Neural cell (in vitro differentiated cells): ENCODE results near the gene RASIP1. TPM values are rescaled to one million over a fixed set of nuclear protein-coding genes. Genes with fewer than 3 reads are reported as not detected.
A peak's percentile ranks its signal among the peaks of the same experiment; 100 is the strongest.

Source experiments
- H2AFZ ChIP-seq: fragments of 200-600, 300-800 bp; sonication (generic), shearing (Covaris generic); 2 replicates; pipeline ENCODE4 v1.6.0; 2014; ENCODE audit warnings: low read depth, mild to moderate bottlenecking, antibody characterized with exemption, low read length, moderate library complexity
- H3F3A ChIP-seq: fragments of 200-600 bp; shearing (Covaris generic); 2 replicates; pipeline ENCODE4 v1.6.1; 2016; ENCODE audit warnings: mild to moderate bottlenecking, moderate library complexity, mixed read lengths, antibody characterized with exemption, low read length; ENCODE audit not compliant: insufficient read depth, poor library complexity, severe bottlenecking
- H3K27ac ChIP-seq: fragments of 200-600, 300-800 bp; sonication (generic), shearing (Covaris generic); 2 replicates; pipeline ENCODE4 v1.5.1; 2014; ENCODE audit warnings: mild to moderate bottlenecking, low read length, moderate library complexity
- H3K27me3 ChIP-seq: fragments of 300-800, 200-600 bp; sonication (generic), shearing (Covaris generic); 2 replicates; pipeline ENCODE4 v1.6.0; 2014; ENCODE audit warnings: mild to moderate bottlenecking, low read depth, low read length, moderate library complexity; ENCODE audit not compliant: insufficient read depth
- H3K36me3 ChIP-seq: fragments of 300-800, 200-600 bp; sonication (generic), shearing (Covaris generic); 2 replicates; pipeline ENCODE4 v1.5.1; 2014; ENCODE audit warnings: mild to moderate bottlenecking, antibody characterized with exemption, low read length, moderate library complexity; ENCODE audit not compliant: insufficient read depth
- H3K4me2 ChIP-seq: fragments of 300-800, 200-600 bp; sonication (generic), shearing (Covaris generic); 2 replicates; pipeline ENCODE4 v1.6.0; 2014; ENCODE audit warnings: mild to moderate bottlenecking, low read length
- H3K4me3 ChIP-seq: fragments of 300-800, 200-600 bp; sonication (generic), shearing (Covaris generic); 2 replicates; pipeline ENCODE4 v1.5.1; 2014; ENCODE audit warnings: mild to moderate bottlenecking, low read length, moderate library complexity
- H3K79me2 ChIP-seq: fragments of 200-600 bp; shearing (Covaris generic); replicated peaks from 2 replicates; pipeline ENCODE4 v1.6.0; 2014; ENCODE audit warnings: mild to moderate bottlenecking, low read length, moderate library complexity; ENCODE audit not compliant: insufficient read depth
- H3K9ac ChIP-seq: fragments of 300-800, 200-600 bp; sonication (generic), shearing (Covaris generic); 2 replicates; pipeline ENCODE4 v1.6.1; 2016; ENCODE audit warnings: mild to moderate bottlenecking, low read length, mixed read lengths
- H3K9me2 ChIP-seq: fragments of 200-600 bp; shearing (Covaris generic); 2 replicates; pipeline ENCODE4 v1.6.1; 2016; ENCODE audit warnings: mild to moderate bottlenecking, low read length, mixed read lengths; ENCODE audit not compliant: insufficient read depth
- H3K9me3 ChIP-seq: fragments of 200-600, 300-800 bp; sonication (generic), shearing (Covaris generic); 2 replicates; pipeline ENCODE4 v1.6.1; 2016; ENCODE audit warnings: mild to moderate bottlenecking, mixed run types, low read length, moderate library complexity, mixed read lengths
- H4K20me1 ChIP-seq: fragments of 200-600 bp; shearing (Covaris generic); 2 replicates; pipeline ENCODE4 v1.6.1; 2016; ENCODE audit warnings: mild to moderate bottlenecking, mixed run types; ENCODE audit not compliant: insufficient read depth
- EP300 ChIP-seq: fragments of 450-650 bp; conservative IDR thresholded peaks from 2 replicates; pipeline ENCODE4 v1.6.1; 2014; ENCODE audit warnings: antibody characterized with exemption, mild to moderate bottlenecking, moderate library complexity; ENCODE audit not compliant: poor library complexity, severe bottlenecking
- EZH2 ChIP-seq: fragments of 200-600, 300-800 bp; shearing (Covaris generic), sonication (generic); IDR thresholded peaks from 2 replicates; pipeline ENCODE4 v1.6.1; 2014; ENCODE audit warnings: antibody characterized with exemption, low read length, borderline replicate concordance, mild to moderate bottlenecking; ENCODE audit not compliant: insufficient read depth, poor library complexity, severe bottlenecking
- MXI1 ChIP-seq: fragments of 450-650 bp; conservative IDR thresholded peaks from 2 replicates; pipeline ENCODE4 v1.6.1; 2014; ENCODE audit warnings: antibody characterized with exemption, mild to moderate bottlenecking; ENCODE audit not compliant: poor library complexity, severe bottlenecking
- RAD21 ChIP-seq: fragments of 450-650 bp; conservative IDR thresholded peaks from 2 replicates; pipeline ENCODE4 v1.6.1; 2014; ENCODE audit warnings: antibody characterized with exemption, mild to moderate bottlenecking, moderate library complexity
- SMC3 ChIP-seq: fragments of 450-650 bp; conservative IDR thresholded peaks from 2 replicates; pipeline ENCODE4 v1.6.1; 2014; ENCODE audit warnings: antibody characterized with exemption, mild to moderate bottlenecking, moderate library complexity; ENCODE audit not compliant: poor library complexity
- TAF1 ChIP-seq: IDR thresholded peaks from 2 replicates; pipeline ENCODE4 v1.6.1; 2012; ENCODE audit warnings: low read depth
- polyA plus RNA-seq: library from polyadenylated mRNA; depleted of rRNA; stranded (reverse); fragments of >200 nt; gene quantifications from 2 replicates; pipeline ENCODE4 v1.2.3, GENCODE V29; 2014
- TF ChIP-seq, protein P1 (sequence below): fragments of 450-650 bp; IDR thresholded peaks from 2 replicates; pipeline ENCODE4 v1.5.1; 2014; ENCODE audit warnings: antibody characterized with exemption, mild to moderate bottlenecking, moderate library complexity; ENCODE audit not compliant: poor library complexity, severe bottlenecking
- TF ChIP-seq, protein P2 (sequence below): IDR thresholded peaks from 2 replicates; pipeline ENCODE4 v1.6.1; 2012; ENCODE audit warnings: borderline replicate concordance

RASIP1 gene
- polyA plus RNA-seq, 1 donor from 2014 or later, result not detected

DNA sequence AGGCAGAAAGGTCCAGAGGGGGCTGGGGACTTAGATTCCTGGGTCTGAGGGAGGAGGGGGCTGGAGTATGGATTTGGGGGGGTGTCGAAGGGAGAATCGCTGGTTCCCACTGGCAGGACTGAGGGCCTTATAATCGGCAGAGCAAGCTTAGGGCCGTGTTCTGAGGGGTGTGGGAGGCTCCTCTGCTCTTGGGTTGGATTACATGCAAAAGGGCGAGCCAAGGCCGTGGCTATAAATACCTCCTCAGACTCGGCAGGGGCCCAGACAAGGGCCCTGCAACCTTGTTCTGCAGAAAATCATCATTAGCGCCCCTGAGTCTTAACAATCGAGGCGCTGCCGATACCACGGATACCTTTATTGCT, 20.2 kb downstream of the RASIP1 start:
- no peak overlapping the region for H3K9ac ChIP-seq

DNA sequence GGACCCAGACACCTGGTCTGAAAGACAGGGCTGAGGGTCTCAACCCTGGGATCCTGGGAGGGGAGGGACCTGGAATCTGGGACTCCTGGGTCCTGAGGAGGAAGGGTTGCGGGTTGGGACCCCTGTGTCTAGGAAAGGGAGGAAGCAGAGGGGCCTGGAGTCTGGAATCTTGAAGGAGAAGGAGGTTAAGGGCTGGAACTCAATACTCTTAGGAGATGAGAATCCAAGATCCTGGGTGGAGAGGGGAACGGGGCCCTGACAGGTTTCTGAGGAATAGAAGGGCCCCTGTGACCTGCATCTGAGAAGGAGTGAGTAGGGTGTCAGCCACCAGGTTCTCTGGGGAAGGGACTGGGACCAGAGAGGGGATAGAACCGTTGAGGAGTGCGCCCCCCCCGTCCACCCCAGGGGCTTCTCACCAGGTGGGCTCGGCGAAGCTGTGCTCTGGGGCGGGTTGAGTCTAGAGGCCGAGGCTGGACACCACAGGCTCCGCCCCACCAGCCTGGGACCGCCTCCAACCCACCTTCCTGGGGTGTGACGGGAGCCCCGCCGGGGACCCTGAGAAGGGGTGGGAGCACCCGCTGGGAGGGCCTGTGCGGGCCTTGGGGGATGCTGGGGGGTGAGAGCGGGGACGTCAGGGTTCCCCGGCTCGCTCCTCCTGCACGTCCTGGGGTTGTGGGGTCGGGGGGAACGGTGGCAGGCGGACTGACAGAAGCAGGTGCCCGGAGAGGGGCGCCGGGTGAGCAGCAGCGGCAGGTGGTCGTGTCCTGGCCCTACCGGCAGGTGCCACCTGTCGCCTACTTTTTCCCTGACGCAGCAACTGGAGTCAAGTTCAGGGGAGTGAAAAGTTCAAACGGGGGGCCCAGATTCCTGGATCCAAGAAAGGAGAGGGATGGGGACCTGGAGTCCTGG, 20.9 kb downstream of the RASIP1 start, which contains the start of gene MAMSTR:
MAMSTR (minus strand) TSS at position 463 of the 909 bp plus-strand sequence. CDS start 694 bp downstream, outside the sequence.
- Histone ChIP-seq H3K36me3 (no peaks in the 10 kb centered on the region), H4K20me1 (no peaks in the 10 kb centered on the region), H3K4me3 (peak within 1 kb of the TSS; percentile 70), H3K4me2 (no peak within 1 kb of the TSS), H3K9ac (no peak within 1 kb of the TSS), H3K27me3 (no peaks in the 10 kb centered on the region), H3K9me3 (no peaks in the 10 kb centered on the region), H3K79me2 (no peaks in the 10 kb centered on the region), H2AFZ (no peak within 1 kb of the TSS), H3F3A (no peaks in the 10 kb centered on the region), H3K27ac (no peak within 1 kb of the TSS), H3K9me2 (no peaks in the 10 kb centered on the region)
- TF ChIP-seq EZH2, result no peak
- no peak for TF ChIP-seq MXI1
- no peak for TF ChIP-seq TAF1
- TF ChIP-seq, protein P1, sequence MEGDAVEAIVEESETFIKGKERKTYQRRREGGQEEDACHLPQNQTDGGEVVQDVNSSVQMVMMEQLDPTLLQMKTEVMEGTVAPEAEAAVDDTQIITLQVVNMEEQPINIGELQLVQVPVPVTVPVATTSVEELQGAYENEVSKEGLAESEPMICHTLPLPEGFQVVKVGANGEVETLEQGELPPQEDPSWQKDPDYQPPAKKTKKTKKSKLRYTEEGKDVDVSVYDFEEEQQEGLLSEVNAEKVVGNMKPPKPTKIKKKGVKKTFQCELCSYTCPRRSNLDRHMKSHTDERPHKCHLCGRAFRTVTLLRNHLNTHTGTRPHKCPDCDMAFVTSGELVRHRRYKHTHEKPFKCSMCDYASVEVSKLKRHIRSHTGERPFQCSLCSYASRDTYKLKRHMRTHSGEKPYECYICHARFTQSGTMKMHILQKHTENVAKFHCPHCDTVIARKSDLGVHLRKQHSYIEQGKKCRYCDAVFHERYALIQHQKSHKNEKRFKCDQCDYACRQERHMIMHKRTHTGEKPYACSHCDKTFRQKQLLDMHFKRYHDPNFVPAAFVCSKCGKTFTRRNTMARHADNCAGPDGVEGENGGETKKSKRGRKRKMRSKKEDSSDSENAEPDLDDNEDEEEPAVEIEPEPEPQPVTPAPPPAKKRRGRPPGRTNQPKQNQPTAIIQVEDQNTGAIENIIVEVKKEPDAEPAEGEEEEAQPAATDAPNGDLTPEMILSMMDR, result no peak
- no peak for TF ChIP-seq RAD21
- no peak for TF ChIP-seq SMC3

More for the DNA sequence above, 20.2 kb downstream of the RASIP1 start:
- no peak overlapping the region for H3K4me2 ChIP-seq
- no peaks in the 10 kb centered on the region for H3K9me2 ChIP-seq
- TF ChIP-seq EZH2, result no peak
- TF ChIP-seq, protein P2, sequence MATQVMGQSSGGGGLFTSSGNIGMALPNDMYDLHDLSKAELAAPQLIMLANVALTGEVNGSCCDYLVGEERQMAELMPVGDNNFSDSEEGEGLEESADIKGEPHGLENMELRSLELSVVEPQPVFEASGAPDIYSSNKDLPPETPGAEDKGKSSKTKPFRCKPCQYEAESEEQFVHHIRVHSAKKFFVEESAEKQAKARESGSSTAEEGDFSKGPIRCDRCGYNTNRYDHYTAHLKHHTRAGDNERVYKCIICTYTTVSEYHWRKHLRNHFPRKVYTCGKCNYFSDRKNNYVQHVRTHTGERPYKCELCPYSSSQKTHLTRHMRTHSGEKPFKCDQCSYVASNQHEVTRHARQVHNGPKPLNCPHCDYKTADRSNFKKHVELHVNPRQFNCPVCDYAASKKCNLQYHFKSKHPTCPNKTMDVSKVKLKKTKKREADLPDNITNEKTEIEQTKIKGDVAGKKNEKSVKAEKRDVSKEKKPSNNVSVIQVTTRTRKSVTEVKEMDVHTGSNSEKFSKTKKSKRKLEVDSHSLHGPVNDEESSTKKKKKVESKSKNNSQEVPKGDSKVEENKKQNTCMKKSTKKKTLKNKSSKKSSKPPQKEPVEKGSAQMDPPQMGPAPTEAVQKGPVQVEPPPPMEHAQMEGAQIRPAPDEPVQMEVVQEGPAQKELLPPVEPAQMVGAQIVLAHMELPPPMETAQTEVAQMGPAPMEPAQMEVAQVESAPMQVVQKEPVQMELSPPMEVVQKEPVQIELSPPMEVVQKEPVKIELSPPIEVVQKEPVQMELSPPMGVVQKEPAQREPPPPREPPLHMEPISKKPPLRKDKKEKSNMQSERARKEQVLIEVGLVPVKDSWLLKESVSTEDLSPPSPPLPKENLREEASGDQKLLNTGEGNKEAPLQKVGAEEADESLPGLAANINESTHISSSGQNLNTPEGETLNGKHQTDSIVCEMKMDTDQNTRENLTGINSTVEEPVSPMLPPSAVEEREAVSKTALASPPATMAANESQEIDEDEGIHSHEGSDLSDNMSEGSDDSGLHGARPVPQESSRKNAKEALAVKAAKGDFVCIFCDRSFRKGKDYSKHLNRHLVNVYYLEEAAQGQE, result no peak
- no peak for TF ChIP-seq TAF1
- no peak for TF ChIP-seq EP300
- no peak for TF ChIP-seq SMC3
- TF ChIP-seq RAD21, result no peak
- H3K9me3 ChIP-seq, result no peaks in the 10 kb centered on the region
- peak overlapping the region; percentile 70 for H3K4me3 ChIP-seq
- no peaks in the 10 kb centered on the region for H3K36me3 ChIP-seq
- no peak overlapping the region for H3K27ac ChIP-seq
- no peak overlapping the region for H2AFZ ChIP-seq
- no peaks in the 10 kb centered on the region for H3F3A ChIP-seq
- H3K79me2 ChIP-seq, result no peaks in the 10 kb centered on the region
- H4K20me1 ChIP-seq, result no peaks in the 10 kb centered on the region
- H3K27me3 ChIP-seq, result no peaks in the 10 kb centered on the region
